Esophagus muscularis mucosa (tissue), 4 donors: ENCODE measurements around the gene SASS6.

Experiments
- EP300 ChIP-seq: sonication (generic); formaldehyde crosslinking; IDR thresholded peaks from one replicate; pipeline ENCODE4 v1.6.1; 2017; ENCODE audit warnings: antibody characterized with exemption
- POLR2A ChIP-seq: fragments of 450-650 bp; IDR thresholded peaks from one replicate; pipeline ENCODE4 v1.6.1; 2017; ENCODE audit warnings: antibody characterized with exemption, moderate library complexity, mild to moderate bottlenecking, low read depth
- POLR2AphosphoS5 ChIP-seq, 2 donors: sonication (generic); formaldehyde crosslinking; IDR thresholded peaks; one replicate each; pipeline ENCODE4 v1.6.1; 2017; ENCODE audit warnings: antibody characterized with exemption in 2 of 2
- TF ChIP-seq, protein P1 (sequence below), 3 experiments: fragments of 200-600 bp in 2 of 3; fragments of 450-650 bp in 1 of 3; sonication (generic) in 2 of 3; IDR thresholded peaks; one replicate each; pipeline ENCODE4 v1.5.1; 2017 to 2019; ENCODE audit warnings: antibody characterized with exemption in 3 of 3, mild to moderate bottlenecking in 2 of 3, moderate library complexity in 1 of 3

DNA sequence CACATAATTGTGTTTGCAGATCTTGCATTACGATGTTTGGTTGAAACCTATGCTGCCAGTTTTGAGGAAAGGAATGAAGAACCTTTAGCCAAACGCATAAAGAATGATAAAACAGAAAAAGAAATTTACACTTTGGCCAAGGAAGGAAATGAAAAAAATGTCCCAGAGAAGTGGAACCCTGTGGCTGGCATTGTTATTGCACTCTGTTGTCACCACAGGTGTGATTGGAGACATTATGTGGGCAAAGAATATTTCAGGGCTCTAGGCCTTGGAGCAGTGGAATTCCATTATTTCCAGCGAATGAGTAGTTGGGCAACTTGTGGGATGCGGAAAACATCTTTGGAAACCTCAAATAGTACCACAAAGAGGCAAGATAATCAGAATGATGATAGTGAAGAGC lies 15.1 kb upstream of the SASS6 start:
- TF ChIP-seq, protein P1, sequence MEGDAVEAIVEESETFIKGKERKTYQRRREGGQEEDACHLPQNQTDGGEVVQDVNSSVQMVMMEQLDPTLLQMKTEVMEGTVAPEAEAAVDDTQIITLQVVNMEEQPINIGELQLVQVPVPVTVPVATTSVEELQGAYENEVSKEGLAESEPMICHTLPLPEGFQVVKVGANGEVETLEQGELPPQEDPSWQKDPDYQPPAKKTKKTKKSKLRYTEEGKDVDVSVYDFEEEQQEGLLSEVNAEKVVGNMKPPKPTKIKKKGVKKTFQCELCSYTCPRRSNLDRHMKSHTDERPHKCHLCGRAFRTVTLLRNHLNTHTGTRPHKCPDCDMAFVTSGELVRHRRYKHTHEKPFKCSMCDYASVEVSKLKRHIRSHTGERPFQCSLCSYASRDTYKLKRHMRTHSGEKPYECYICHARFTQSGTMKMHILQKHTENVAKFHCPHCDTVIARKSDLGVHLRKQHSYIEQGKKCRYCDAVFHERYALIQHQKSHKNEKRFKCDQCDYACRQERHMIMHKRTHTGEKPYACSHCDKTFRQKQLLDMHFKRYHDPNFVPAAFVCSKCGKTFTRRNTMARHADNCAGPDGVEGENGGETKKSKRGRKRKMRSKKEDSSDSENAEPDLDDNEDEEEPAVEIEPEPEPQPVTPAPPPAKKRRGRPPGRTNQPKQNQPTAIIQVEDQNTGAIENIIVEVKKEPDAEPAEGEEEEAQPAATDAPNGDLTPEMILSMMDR (IDR thresholded peaks at IDR 0.05): no peak
- TF ChIP-seq POLR2AphosphoS5 (IDR thresholded peaks at IDR 0.05) (no peak), EP300 (no peak), POLR2A (no peak)
